Middle frontal gyrus (tissue), 1 donor: Measurements from ENCODE around the gene SELL.
A peak's percentile ranks its signal among the peaks of the same experiment; 100 is the strongest.
"Not testable (repeated sequence)": the region's sequence is repeated elsewhere in the genome, so short reads cannot be mapped to it uniquely, and the experiment has no call there.

ENCODE experiments used
- DNase-seq: peaks from one replicate; pipeline ENCODE4 v3.0.0-alpha.2; 2015; ENCODE audit warnings: low spot score; ENCODE audit errors: extremely low spot score

Gene SELL

DNA sequence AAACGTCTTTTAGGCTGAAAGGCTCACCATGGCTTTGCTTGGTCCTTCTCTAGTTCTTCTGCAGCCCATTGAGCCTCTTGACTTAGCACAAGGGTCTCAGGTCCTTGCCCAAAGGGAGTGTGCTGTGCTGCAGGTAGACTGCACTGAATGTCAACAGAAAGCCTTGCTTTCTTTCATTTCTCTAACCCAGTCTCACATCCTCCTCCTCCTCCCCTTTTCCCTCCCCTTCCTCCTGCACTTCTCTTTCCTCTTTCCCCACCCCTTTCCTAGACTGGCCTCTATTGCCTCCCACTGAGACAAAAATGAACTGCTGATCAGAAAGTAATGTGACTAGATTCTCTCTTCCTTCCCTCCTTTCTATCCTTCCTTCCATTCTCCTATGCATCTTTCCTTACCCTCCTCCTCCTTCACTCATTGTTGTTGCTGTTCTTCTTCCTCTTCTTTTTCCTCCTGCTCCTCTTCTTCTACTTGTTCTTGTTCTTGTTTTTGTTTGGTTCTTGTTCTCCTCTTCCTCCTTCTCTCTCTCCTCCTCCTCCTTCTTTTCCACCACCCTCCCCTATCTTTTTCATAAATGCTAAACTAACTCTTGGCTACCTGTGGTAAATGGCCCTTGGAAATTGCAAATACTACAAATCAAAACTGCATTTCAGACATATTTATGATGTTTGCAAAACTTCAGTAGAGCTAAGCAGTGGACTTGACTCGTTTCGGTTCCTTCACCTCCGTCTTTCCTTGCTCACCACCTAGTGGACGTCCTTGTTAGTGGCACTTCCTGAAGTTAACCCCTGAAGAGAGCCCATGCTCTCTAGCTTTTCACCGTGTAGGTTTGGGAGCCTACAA is at the start of gene SELL:
Gene SELL, minus strand, starts transcription at position 152 of the 840 bp plus-strand sequence. Its CDS starts 122 bp downstream, at position 30.
- DNase-seq = peak; percentile 24

DNA sequence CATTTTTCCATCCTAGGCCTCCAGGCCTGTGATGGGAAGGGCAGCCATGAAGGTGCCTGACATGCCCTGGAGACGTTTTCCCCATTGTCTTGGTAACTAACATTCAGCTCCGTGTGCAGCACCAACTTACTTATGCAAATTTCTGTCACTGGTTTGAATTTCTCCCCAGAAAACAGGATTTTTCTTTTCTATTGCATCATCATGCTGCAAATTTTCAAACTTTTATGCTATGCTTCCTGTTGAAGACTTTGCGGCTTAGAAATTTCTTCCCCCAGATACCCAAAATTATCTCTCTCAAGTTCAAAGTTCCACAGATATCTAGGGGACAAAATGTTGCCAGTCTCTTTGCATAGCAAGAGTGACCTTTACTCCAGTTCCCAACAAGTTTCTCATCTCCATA is 47.6 kb upstream of the SELL start:
- no peak for DNase-seq

DNA sequence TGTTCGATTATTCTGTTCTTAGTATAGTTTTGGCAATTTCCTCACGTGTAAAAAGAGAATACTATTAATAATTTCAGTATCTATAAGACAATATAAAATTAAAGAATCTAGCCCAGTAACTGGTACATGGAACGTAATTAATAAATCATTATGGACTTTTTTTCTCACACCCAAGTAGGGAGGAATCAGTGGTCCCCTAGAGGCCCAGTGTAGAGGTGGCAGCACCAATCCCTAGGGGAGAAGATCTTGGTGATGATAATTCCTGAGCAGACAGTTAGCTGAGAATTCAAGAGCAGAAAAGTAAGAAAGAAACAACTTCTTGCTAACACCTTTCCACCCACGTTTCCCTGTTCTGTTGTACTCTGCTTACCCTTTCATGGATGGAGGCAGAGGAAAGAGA is 42.1 kb upstream of the SELL start:
- DNase-seq = no peak

DNA sequence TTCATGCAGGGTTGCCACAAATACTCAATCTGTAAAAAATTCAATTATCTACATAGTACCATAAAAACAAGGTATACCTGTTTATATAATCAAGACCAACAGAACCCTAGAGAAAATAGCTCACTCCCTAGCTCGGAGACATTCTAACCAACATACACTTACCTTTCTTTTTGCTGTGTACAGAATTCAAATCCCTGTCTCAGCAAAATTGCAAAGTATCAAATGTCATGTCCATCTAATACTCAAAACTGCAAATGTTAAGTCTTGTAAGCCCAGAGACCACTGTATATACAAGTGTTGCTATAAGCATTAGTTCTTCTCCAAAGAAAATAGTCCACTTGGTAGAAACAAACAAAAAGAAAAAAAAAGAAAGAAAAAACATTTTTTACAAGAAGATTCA is 38.6 kb upstream of the SELL start:
- no peak for DNase-seq

DNA sequence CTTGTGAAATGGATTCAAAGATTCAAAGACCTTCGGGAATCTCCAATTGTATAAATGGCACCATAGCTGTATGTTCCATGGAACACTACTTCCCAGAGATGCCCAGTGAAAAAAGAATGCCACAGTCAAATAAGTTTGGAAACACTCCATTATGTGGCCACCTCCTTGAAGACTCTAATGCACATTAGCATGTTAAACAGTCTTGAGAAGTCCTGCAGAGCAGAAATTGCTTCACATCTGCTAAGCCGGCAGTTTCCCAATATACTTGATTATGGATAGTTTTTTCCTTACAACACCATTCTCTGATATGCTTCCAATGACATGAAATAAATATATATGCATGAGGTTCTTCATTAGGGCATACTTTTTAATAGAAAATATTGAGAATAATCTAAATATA is 35.1 kb upstream of the SELL start:
- no peak for DNase-seq

DNA sequence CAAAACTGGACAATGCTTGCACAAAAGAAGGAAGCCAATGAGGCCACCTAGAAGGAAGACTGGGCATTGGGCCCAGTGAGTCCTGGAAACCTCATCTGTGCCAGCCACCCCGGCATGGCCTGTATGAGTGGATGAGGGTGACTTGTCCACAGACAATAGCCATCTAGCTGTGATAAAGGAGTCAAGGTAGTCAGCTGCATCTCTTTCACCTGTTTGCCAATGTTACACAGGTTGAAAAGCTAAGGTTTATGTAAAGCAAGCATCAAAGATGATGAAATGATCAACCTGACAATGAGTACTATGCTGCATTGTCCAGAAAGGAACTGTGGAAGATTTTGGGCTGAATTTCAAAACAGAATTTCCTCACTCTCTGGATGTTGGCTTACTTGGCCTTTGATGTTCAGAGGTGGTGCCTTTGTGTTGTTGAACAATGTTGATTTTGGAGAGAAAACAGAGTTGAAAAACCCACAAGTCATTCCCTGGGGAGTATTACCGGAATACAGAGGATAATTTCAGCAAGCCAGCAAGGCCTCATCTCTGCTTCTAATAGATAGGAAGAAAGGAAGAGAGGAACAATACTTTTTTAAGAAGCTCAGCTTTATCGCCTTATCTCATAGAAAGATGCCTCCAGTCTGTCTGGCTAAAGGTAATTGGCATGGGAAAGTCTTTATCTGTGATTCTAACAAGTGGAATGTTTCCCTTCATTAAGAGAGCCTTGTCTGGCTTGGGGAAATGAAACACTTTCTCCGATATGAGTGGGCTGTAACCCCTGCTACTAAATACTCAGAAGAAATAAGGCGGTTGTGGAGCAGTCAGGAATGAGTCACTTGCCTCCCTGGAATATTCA is 33.8 kb upstream of the SELL start:
- no peak for DNase-seq

DNA sequence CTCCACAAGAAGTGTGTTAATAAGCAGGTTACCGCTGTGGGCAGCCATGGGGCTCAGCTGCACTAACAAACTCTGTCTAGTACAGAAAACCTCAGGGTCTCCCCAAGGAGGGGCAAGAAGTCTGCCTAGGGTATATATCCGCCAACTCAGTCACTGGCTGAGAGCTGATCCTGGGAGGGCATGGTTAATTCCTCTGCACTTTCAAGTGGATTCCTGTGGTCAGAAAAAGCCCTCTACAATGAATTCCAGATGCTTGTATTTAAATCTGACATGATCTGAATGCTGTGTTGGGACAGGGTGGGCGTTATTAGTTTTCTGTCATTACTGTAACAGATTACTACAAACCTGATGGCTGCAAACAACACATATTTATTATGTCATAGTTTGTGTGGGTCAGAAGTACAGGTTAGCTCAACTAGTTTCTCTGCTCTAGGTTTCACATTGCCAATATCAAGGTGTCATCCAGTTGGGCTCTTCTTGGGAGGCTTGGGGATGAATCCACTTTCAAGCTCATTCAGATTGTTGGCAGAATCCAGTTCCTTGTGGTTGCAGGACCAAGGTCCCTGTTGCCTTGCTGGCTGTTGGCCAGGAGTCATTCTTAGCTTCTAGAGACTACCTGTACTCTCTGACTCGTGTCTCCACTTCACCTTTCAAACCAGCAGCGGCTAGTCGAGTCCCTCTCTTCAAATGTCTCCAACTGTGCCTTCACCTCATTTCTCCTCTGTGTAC is 30.4 kb upstream of the SELL start:
- no peak for DNase-seq

DNA sequence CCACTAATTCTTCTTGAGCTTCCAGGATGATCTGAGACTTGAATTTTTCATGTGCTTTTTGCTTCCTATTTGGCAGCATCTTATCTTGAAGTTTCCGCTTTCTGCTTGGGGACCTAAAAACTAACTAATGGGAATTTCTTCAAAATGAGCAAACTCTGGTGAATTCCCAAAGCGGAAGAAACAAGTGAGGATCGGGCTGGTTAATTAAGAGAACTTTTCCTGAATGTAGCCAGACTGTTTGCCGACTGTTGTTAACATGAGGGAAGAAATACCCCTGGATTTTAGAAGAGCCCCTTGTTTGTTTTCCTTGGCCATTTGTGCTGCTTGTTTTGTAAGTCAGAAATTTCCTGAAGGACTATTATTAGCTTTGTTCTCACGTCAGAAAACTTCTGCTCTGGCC is 28.6 kb upstream of the SELL start:
- DNase-seq = no peak

DNA sequence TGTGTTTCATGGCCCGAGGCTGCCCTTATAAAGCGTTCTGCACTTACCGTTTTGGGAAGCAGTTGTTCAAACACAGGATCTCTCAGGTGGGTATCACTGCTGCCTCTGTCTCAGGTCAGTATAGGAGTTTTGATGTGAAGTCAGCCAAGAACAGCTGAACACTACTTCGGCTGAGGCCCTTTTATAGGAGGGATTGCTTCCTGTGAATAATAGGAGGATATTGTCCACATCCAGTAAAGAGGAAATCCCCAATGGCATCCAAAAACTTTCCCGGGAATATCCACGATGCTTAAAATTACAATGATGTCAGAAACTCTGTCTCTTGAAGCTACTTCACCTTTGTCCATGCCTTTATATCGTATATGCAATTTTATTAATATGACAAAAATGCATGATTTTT is 22.5 kb upstream of the SELL start, which contains the start of gene SELE:
Gene SELE, minus strand, starts transcription at position 156 of the 400 bp plus-strand sequence. CDS start 467 bp downstream, outside the sequence.
- no peak for DNase-seq

DNA sequence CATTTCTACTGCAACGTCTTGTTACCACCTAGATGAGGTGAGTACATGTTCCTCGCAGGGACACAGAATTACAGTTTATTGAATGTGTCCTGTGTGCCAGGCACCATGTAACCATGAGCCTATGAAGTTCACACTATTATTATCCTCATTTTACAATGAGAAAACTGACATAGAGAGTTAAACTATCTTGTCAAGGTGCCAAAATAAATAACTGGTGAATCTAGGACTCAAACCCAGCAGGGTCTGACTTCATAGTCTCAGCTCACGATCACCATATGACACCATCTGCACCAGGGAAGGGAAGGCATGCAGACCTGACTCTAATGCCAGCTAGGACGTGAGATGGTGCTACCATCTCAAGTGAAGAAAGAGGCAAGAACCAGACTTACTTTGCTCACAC is 20.0 kb upstream of the SELL start:
- DNase-seq = no peak

DNA sequence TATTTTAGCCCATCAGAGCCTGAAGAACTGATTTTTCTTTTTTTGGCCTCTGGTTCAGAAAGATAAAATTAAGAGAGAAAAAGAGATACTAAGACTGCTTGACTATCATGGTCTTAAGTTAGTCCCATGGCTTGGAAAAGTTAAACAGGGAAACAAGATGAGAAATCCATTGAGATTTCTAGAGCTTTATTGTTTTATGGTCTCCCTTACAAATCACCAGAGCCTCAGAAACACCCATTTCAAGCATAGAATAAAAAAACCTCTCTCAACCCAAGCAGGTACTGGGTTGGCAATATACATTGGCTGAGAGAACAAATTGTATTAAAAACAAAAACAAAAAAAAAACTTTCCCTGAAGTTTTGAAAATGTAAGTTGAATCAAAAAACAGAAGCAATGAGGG is 18.6 kb upstream of the SELL start:
- DNase-seq = no peak

DNA sequence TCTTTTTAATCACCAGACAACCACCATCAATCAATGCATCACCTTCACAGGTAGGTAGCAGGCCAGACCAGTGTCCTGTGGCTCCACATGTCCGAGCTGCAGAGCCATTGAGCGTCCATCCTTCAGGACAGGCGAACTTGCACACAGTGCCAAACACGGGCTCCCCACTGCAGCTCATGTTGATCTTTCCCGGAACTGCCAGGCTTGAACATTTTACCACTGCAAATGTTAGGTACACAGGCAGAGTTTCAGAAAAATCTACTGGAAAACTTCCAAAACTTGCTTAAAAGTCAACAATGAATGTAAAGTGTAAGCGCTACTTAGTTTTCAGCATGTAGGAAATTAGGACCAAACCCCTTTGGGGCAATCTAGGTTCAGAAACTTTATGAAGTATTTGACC is 15.9 kb upstream of the SELL start:
- DNase-seq = no peak

DNA sequence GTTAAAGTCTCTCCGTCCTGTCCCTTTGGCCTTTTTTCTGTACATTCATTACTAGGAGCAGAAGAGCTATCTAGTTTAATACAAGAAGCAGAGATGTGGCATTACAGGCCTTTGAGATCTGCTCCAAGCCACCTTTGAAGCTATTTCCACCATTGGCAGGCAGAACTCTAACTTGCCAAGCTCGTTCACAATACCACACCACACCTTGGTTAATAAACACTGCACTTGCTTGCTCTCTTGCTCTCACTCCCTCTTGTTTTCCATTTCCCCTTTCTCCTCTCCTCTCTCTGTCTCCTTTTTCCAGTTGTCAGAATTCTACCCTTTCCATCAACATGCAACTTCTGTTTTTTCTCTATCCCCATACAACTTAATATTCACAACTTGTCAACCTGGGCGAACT is 15.4 kb upstream of the SELL start:
- no peak for DNase-seq

DNA sequence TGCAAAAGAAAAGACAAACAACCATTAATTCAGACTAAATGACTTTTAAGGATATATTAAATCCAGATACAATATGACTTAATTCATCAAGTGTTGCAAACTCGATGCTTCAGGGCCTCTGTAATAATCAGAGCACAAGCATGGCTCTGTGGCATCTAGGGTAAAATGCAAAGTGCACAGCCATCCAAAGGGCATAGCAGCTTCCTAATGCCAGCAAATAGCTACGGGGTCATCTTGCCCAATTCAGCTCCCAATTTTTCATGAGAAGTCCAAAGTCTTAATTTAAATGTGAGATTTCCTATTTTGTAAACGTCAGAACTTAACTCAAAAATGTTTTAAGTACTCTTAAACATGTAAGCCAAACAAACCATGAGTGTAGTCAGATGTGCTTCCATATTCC is 14.5 kb upstream of the SELL start:
- no peak for DNase-seq

DNA sequence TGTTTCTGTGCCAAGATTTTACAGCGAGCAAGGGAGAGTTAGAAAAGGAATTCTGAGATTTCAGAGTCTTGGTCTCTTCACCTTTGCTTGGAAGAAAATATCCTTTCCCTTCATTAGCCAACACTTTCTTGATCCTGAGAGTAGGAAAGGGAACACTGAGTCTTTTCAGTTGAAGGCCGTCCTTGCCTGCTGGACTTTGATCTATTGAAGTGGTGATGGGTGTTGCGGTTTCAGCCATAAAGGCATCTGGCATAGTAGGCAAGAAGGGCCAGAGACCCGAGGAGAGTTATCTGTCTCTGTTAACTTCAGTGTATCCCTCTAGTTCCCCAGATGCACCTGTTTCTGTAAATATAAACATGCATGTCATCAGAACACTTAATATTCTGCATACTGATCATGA is 12.7 kb upstream of the SELL start:
- no peak for DNase-seq

DNA sequence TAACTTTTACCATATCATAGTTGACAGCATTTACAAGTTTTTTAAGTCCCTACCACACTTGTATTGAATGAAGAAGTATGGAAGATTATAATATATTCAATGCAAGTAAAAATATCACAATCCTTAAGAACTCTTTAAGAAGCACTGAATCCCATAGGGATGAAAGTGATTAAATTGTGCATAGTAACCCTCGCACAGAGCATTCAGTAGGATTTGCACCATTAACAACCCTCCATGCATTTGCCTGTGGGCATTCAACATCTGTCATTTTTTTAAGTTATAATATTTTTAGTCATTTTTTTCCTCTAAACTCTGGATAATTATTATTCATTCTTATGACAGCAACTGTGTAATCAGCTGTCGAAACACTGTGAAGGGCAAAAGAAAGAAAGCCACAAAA is 12.3 kb upstream of the SELL start:
- no peak for DNase-seq

DNA sequence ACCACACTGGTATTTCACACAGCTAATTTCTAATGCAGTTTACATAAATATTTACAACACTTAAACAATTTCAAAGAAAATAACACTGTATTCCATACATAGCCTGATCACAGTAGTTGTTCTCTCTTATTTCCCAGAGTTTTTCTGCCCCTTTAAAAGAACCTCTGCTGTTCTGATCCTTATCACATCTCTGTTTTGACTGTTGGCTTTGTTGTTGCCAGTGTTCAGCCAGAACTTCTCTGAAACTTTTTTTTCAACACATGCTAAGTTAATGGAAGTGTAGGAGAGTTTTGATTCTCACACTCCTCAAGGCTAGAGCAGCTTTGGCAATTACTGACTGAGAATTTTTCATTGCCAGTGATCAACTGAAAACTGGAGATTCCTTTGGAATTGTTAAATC is 11.4 kb upstream of the SELL start:
- DNase-seq = no peak

DNA sequence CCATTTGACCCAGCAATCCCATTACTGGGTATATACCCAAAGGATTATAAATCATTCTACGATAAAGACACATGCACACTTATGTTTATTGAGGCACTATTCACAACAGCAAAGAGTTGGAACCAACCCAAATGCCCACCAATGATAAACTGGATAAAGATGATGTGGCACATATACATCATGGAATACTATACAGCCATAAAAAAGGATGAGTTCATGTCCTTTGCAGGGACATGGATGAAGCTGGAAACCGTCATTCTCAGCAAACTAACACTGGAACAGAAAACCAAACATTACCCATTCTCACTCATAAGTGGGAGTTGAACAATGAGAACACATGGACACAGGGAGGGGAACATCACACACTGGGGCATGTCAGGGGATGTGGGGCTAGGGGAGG is 3.7 kb upstream of the SELL start:
- DNase-seq = not testable (repeated sequence)

DNA sequence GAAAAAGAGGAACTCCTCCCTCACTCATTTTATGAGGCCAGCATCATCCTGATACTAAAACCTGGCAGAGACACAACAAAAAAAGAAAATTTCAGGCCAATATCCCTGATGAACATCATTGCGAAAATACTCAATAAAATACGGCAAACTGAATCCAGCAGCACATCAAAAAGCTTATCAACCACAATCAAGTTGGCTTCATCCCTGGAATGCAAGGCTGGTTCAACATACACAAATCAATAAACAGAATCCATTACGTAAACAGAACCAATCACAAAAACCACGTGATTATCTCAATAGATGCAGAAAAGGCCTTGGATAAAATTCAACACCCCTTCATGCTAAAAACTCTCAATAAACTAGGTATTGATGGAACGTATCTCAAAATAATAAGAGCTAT is 1.7 kb upstream of the SELL start:
- not testable (repeated sequence) for DNase-seq

DNA sequence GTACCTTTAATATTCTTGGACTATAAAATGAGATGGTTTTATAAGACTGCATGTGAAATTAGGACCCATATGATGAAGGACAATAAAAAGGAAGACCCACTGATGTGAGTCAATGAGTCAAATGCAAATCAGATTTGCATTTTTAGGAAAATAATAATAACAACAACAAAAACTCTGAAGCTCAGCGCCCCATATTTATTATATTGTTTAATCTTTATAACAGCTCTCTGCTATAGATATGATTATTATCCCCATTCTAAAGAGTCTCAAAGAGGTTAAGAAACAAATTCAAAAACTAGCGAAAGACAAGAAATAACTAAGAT is 850 bp upstream of the SELL start:
- no peak for DNase-seq

DNA sequence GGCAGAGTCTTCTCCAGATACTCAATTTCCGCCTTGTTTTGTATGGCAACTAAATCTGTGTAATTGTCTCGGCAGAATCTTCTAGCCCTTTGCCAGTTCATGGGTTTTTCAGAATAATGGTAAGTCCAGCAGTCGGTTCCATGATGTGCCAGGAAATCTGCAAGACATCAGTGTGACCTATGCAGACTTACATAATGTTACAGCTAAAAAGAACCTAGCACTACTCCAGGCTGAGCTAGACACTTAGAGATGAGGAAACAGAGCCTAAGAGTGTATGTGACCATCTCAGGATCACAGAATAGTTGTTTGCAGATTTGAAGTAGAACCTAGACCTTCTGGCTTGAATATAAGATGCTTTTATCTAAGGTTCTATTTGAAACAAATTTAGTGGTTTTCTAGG is 2.8 kb downstream of the SELL start:
- no peak for DNase-seq
